HG03520 (cell line): ENCODE results near the gene DDRGK1.
"Not testable (repeated sequence)": the region's sequence is repeated elsewhere in the genome, so short reads cannot be mapped to it uniquely, and the experiment has no call there.

Experiments
- ATAC-seq: cut with Tn5 transposase; IDR thresholded peaks from one replicate; pipeline ENCODE4 v1.9.1; 2021; ENCODE audit warnings: mild to moderate bottlenecking, moderate library complexity; ENCODE audit not compliant: unreplicated experiment

Gene DDRGK1

DNA sequence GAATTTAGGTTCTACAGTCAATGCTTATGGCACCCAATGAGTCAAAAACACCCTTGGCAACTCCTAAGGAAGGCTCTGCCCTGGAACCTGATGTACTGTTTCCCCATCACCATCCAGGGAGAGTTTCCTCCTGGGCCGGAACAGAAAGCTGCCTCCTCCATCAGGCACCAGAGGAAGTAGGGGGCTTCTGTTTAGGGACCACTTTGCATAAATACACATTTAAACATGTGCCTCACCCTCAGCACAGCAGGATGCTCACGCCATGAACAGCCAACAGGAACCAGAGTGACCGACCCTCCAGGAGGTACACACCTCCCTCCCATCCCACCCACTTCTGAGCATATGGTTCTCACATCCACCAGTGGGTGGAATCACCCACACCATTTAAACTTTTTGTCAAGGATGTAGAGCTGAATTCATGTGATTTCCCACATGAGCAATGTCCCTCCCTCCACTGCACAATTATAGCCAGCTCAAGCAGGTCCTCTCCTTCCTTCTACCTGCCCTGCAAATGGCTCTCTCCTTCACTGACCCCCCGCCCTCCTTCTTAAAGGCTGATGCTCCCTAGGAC is 14.8 kb downstream of the DDRGK1 start:
- no peak for ATAC-seq

DNA sequence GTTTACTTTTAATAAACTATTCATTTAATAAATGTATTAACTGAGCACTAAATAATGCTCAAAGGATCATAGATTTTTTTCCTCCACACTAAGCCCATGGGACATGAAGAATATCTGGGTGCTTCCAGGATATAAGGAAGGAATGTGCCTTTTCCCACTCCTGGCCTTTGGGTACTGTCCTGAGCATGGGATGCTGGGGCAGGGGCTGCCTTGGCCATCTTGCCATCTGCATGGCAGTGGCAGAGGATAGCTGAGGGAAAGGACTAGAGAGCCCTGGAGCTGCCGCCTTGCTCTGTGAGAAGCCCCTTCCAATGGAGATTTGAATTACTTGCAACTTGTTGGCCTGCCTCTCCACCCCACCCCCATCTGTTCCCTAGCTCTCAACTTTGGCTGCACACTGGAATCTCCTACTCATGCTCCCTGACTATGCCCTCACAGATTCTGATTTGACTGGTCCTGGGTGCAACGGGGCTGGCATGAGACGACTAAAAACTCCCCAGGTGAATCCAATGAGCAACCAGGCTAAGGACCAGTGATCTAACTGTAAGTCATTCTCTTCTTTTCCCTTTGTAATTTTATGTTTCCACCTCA is 15.6 kb downstream of the DDRGK1 start:
- ATAC-seq = no peak

DNA sequence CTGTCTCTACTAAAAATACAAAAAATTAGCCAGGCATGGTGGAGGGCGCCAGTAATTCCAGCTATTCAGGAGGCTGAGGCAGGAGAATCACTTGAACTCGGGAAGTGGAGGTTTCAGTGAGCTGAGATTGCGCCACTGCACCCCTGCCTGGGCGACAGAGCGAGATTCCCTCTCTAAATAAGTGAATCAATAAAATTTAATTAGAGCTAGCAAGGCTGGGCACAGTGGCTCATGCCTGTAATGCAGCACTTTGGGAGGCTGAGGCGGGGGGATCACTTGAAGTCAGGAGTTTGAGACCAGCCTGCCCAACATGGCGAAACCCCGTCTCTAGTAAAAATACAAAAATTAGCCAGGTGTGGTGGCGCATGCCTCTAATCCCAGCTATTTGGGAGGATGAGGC is 16.6 kb downstream of the DDRGK1 start:
- ATAC-seq = not testable (repeated sequence)

DNA sequence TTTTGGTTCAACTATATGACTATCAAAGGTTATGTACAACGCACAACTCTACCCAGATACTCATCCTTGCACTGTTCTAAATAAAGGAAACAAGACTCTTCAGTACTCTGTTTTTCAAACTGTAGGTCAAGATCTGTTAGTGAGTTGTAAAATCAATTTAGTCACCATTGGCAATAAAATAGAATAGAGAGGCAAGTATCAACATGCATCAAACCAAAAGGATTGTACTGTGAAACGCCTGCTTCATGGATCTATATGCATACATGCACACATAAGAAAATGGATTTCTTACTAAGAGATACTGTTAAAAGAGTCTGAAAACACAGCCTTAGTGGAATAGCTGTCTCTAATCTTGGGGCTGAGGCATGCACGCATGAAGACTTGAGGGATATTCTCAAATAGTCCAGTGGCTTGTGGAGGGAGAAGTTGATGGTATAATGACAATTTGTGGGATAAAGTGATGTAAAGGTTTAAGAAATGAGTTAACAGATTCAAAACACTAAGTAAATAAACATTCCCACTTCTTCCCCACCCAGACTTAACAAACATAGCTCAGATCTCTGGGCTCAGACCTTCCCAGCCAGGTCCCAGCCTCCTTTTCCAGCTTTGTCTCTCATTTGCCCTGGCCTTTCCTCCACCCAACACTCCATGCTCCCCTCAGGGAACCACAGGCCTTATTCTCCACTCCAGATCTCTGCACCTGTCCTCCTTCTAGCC is 20.4 kb downstream of the DDRGK1 start:
- ATAC-seq = no peak

- not testable (repeated sequence) for ATAC-seq
These were observed 22.1 kb downstream of the DDRGK1 start for GRCh38 chr20:3182429-3182828.

DNA sequence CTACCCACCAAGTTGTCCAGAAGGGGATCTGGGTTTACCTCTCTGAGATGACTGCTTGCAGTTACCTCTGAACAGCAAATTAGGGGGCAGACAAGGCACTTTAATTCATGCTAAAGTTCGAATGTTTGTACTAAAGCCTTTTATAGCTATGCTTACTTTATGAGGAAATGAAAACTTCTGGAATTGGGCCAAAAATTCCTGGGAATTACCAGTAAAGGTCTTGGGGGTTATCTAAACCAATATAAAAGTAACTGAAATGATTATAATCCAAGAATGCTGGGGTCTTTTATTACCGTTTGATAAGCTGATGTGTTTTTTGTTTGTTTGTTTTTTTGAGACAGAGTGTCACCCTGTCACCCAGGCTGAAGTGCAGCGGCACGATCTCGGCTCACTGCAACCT is 23.2 kb downstream of the DDRGK1 start:
- no peak for ATAC-seq

DNA sequence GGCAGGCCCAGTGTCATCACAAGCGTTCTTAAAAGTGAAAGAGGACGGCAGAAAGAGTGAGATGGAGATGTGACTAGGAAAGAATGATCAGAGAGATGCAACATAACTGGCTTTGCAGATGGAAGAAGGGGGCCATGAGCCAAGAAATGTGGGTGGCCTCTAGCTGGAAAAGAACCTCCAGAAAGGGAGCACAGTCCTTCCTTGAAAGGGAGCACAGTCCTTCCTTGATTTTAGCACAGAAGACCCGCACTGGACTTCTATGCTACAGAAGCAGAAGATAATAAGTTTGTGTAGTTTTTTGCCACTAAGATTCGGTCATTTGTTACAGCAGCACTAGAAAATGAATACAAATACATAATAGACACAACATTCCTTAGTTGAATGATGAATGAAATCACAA is 24.2 kb downstream of the DDRGK1 start:
- ATAC-seq = no peak

DNA sequence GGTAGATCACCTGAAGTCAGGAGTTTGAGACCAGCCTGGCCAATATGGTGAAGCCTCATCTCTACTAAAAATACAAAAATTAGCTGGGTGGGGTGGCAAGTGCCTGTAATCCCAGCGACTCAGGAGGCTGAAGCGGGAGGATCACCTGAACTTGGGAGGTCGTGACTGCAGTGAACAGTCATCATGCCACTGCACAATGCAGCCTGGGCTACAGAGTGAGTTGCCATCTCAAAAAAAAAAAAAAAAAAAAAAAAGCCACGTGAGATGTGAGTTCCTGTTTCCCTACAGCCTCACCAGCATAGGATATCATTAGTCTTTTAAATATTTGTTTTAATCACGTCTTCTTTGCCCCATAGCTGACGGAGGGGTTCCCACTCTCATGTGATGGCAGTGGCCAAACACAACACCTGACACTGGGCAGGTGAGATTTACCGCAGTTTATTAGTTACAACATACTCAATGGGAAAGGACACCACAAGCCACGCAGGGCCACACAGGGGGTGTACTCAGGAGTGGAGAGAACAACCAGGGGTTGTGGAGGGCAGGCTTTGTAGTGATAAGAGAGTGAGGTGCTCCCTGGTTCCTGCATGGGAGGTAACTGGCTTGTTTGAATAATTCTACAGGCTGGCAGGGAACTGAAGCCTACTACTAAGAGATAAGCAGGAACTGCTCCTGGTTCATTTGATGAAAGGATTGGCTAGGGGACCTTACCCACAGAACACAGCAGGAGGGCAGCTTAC is 26.6 kb downstream of the DDRGK1 start:
- ATAC-seq = no peak

DNA sequence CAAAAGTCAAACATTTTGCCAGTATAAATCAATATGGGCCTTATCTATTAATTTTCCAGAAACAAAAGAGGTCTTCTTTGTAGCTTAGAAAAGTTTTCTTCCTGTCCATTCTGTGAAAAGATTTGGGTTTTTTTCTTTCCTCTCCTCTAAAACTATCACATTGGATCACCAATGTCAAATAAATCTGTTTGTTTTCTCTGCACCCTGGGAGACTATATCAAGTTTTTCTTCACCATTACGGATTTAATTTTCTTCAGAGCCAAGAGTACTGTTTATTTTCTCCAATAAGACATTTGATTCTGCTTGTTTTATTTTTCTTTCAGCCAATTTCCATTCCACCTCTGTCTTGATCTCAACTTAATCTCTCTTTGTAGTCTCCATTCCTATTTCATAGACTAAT is 29.2 kb downstream of the DDRGK1 start:
- ATAC-seq = no peak

DNA sequence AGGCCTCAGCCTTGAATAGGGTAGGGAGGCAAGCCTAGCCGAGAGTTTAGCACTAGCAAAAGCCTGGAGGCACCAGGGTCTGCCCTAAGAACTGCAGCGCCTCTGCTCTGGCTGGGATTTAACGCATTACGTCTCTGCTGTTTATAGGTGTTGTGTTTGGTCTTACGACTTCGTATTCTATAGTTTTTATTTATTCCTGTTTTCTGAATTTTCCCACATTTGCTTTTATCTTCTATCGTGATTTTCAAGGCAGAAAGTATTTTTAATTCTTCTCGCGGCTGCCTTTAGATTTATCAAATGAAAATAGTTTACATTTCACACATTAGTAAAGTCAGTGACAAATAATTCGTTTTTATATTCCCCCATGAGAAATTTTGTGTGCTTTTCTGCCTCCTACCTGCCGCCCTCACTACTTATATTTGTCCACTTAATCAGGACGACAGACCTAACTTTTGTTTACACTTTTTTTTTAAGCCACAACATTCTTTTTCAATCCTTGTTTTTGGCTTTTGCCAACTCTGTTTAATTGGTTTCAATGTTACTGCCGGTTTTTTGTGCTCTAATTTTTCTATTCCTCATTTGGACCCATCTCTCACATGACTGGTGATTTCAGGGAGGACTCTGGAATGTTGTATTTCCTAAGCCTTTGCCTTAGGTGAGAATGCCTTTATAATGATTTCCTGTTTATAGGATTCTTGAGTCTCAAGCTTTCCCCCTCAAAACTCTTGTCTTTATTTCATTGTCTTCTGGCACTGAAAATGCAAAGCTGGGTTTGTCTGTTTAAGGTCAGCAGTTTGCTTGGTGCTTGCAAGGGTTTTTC is 29.8 kb downstream of the DDRGK1 start:
- ATAC-seq = no peak

GRCh38 chr20:3173610-3174441 is 30.7 kb downstream of the DDRGK1 start:
- ATAC-seq = peak; percentile 77

- ATAC-seq = peak; percentile 32
These were observed 31.4 kb downstream of the DDRGK1 start, which contains the start of gene LZTS3 for GRCh38 chr20:3172933-3173609. TSS of gene LZTS3 (minus strand) at chr20:3173549. CDS start at chr20:3167163, 6,386 bp downstream.

DNA sequence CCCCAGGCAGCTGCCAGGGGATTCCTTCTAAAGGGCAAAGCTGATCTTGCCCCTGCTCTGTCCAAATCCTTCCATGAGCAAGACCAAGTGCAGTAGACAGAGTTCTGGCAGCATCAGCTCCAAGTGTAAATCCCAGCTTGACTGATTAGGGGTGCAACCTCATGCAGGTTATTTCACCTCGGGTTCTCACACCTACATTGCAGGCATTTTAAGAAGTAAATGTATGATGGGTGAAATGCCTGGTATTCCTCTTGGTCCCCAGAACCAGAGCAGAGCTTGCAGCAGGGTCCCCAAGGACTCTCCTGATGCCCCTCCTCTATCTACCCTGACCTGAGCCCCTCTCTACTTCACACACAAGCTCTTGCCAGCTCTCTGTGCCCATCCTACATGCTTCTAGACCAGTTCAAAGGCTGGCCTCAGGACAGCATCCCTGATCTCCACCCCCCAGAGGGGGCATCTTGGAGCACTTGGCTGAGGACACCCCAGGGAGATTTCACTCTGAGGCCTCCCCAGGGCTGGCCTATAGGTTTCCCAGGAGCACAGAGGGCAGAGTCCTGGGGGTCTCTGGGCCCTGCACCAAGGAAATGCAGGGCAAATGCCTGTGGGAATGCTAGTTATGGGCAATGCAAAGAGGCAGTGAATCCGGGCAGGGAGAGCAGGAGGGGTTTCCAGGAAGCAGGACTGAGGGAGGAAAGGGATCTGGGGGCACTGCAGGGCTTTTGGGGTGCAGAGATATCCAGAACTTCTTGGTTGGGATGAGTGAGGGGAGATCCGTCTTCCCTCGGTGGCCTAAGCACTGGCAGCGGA is 32.2 kb downstream of the DDRGK1 start:
- no peak for ATAC-seq

DNA sequence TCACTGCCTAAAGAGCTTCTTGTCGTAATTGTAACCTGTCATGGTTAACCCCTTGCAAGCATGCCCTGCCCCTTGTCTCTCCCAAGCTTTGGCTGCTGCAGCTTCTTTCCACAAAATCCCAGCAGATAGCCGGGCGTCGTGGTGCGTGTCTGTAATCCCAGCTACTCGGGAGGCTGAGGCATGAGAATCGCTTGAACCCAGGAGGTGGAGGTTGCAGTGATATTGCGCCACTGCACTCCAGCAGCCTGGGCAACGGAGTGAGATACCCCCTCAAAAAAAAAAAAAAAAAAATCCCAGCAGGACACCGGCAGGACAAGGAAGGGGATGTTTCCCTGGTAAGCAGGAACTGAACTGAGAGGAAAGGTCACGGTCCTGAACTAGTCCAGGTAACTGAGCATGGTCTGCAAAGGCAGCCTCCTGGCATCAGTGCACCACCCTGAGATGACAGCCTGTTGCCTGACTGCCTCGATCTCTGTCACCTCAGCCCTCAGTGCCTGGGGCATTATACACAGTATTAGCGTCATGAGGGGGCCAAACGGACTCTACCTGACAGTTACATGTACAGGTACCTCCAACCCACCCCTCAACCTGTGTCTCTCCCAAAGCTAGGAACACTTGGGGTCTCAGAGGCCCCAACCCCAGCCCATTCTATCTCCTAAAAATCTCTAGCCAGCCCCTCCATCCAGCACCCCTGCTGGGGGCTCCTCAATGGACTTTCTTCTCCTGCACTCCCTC is 32.9 kb downstream of the DDRGK1 start:
- ATAC-seq = no peak

- ATAC-seq = no peak
These were observed 35.5 kb downstream of the DDRGK1 start for GRCh38 chr20:3168829-3169590.

GRCh38 chr20:3168079-3168828 is 36.2 kb downstream of the DDRGK1 start:
- ATAC-seq = no peak

GRCh38 chr20:3167738-3168078 is 36.8 kb downstream of the DDRGK1 start:
- ATAC-seq = no peak
